Measurements from ENCODE around the gene LUZP1. TPM values are rescaled to one million over a fixed set of nuclear protein-coding genes. Genes with fewer than 3 reads are reported as not detected.

LUZP1 gene
- total and polyA plus RNA-seq, 2 experiments from 2014 or later, result 45.7 to 152 TPM

DNA sequence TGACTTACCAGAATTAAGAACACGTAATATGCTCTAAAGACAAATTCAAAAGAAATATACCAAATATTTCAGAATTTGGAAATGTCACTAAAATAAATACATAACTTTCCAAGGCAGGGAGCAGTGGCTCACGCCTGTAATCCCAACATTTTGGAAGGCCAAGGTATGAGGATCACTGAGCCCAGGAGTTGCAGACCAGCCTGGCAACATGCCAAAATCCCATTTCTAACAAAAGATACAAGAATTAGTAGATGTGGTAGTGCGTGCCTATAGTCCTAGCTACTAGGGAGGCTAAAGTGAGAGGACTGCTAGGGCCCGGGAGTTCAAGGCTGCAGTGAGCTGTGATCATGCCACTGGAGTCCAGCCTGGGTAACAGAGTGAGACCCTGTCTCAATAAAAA is 11.7 kb downstream of the LUZP1 start (continued):
- TF ChIP-seq, protein P1, sequence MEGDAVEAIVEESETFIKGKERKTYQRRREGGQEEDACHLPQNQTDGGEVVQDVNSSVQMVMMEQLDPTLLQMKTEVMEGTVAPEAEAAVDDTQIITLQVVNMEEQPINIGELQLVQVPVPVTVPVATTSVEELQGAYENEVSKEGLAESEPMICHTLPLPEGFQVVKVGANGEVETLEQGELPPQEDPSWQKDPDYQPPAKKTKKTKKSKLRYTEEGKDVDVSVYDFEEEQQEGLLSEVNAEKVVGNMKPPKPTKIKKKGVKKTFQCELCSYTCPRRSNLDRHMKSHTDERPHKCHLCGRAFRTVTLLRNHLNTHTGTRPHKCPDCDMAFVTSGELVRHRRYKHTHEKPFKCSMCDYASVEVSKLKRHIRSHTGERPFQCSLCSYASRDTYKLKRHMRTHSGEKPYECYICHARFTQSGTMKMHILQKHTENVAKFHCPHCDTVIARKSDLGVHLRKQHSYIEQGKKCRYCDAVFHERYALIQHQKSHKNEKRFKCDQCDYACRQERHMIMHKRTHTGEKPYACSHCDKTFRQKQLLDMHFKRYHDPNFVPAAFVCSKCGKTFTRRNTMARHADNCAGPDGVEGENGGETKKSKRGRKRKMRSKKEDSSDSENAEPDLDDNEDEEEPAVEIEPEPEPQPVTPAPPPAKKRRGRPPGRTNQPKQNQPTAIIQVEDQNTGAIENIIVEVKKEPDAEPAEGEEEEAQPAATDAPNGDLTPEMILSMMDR (conservative IDR thresholded peaks at IDR 0.05; ENCODE audit: low read depth in 2 of 2), result no peak
- TF ChIP-seq STAT1 (IDR thresholded peaks at IDR 0.05; ENCODE audit: unreplicated experiment) (no peak), POLR2AphosphoS5 (IDR thresholded peaks at IDR 0.05; ENCODE audit: low read depth) (no peak), EZH2phosphoT487 (IDR thresholded peaks at IDR 0.05; ENCODE audit: unreplicated experiment) (no peak), CREB1 (CRISPR knock-in tag; IDR thresholded peaks at IDR 0.05; ENCODE audit: low read depth) (no peak), JUNB (IDR thresholded peaks at IDR 0.05; ENCODE audit: unreplicated experiment) (no peak), NANOG (IDR thresholded peaks at IDR 0.05; ENCODE audit: borderline replicate concordance) (no peak), ZNF331 (CRISPR knock-in tag; IDR thresholded peaks at IDR 0.05; ENCODE audit: low read depth) (no peak), EZH2 (IDR thresholded peaks at IDR 0.05; ENCODE audit: low read depth, unreplicated experiment) (no peak)
- TF ChIP-seq, protein P2, sequence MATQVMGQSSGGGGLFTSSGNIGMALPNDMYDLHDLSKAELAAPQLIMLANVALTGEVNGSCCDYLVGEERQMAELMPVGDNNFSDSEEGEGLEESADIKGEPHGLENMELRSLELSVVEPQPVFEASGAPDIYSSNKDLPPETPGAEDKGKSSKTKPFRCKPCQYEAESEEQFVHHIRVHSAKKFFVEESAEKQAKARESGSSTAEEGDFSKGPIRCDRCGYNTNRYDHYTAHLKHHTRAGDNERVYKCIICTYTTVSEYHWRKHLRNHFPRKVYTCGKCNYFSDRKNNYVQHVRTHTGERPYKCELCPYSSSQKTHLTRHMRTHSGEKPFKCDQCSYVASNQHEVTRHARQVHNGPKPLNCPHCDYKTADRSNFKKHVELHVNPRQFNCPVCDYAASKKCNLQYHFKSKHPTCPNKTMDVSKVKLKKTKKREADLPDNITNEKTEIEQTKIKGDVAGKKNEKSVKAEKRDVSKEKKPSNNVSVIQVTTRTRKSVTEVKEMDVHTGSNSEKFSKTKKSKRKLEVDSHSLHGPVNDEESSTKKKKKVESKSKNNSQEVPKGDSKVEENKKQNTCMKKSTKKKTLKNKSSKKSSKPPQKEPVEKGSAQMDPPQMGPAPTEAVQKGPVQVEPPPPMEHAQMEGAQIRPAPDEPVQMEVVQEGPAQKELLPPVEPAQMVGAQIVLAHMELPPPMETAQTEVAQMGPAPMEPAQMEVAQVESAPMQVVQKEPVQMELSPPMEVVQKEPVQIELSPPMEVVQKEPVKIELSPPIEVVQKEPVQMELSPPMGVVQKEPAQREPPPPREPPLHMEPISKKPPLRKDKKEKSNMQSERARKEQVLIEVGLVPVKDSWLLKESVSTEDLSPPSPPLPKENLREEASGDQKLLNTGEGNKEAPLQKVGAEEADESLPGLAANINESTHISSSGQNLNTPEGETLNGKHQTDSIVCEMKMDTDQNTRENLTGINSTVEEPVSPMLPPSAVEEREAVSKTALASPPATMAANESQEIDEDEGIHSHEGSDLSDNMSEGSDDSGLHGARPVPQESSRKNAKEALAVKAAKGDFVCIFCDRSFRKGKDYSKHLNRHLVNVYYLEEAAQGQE (IDR thresholded peaks at IDR 0.05; ENCODE audit: unreplicated experiment), result no peak

DNA sequence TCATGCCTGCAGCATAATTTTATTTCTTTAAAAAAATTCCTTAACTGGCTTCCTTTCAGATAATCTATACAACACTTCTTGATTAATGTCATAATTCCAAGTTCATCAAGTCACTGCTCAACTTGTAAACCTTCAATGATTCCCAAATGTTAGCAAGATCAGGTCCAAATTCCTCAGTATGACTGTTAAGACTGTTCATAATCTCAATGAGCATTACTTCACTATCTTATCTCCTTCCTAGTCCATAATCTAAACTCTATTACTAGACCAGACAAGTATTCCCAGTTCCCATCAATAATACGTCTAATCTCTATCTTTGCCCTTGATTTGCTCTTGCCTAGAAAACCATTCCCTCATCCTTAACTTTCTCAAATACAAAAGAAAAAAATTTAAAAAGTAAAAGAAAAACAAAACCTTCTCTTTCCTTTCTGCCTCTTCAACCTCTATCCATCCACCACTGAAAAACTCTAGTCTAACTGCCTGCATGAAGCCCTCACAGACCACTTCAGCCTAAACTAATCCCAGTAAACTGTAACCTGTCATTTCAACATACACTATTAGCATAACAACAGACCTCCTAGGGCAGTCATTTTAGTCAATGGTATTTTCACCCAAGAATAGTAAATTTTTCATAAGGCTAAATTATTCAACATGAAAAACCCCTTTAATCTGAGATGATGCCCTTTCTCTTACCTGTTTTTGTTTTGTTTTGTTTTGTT is 15.5 kb downstream of the LUZP1 start:
- no peak overlapping the region for H3K27ac Mint-ChIP-seq
- H4K20me1 ChIP-seq (replicated peaks; ENCODE audit: insufficient read depth), result peaks cover 62% of the 10 kb centered on the region
- TF ChIP-seq, protein P3, sequence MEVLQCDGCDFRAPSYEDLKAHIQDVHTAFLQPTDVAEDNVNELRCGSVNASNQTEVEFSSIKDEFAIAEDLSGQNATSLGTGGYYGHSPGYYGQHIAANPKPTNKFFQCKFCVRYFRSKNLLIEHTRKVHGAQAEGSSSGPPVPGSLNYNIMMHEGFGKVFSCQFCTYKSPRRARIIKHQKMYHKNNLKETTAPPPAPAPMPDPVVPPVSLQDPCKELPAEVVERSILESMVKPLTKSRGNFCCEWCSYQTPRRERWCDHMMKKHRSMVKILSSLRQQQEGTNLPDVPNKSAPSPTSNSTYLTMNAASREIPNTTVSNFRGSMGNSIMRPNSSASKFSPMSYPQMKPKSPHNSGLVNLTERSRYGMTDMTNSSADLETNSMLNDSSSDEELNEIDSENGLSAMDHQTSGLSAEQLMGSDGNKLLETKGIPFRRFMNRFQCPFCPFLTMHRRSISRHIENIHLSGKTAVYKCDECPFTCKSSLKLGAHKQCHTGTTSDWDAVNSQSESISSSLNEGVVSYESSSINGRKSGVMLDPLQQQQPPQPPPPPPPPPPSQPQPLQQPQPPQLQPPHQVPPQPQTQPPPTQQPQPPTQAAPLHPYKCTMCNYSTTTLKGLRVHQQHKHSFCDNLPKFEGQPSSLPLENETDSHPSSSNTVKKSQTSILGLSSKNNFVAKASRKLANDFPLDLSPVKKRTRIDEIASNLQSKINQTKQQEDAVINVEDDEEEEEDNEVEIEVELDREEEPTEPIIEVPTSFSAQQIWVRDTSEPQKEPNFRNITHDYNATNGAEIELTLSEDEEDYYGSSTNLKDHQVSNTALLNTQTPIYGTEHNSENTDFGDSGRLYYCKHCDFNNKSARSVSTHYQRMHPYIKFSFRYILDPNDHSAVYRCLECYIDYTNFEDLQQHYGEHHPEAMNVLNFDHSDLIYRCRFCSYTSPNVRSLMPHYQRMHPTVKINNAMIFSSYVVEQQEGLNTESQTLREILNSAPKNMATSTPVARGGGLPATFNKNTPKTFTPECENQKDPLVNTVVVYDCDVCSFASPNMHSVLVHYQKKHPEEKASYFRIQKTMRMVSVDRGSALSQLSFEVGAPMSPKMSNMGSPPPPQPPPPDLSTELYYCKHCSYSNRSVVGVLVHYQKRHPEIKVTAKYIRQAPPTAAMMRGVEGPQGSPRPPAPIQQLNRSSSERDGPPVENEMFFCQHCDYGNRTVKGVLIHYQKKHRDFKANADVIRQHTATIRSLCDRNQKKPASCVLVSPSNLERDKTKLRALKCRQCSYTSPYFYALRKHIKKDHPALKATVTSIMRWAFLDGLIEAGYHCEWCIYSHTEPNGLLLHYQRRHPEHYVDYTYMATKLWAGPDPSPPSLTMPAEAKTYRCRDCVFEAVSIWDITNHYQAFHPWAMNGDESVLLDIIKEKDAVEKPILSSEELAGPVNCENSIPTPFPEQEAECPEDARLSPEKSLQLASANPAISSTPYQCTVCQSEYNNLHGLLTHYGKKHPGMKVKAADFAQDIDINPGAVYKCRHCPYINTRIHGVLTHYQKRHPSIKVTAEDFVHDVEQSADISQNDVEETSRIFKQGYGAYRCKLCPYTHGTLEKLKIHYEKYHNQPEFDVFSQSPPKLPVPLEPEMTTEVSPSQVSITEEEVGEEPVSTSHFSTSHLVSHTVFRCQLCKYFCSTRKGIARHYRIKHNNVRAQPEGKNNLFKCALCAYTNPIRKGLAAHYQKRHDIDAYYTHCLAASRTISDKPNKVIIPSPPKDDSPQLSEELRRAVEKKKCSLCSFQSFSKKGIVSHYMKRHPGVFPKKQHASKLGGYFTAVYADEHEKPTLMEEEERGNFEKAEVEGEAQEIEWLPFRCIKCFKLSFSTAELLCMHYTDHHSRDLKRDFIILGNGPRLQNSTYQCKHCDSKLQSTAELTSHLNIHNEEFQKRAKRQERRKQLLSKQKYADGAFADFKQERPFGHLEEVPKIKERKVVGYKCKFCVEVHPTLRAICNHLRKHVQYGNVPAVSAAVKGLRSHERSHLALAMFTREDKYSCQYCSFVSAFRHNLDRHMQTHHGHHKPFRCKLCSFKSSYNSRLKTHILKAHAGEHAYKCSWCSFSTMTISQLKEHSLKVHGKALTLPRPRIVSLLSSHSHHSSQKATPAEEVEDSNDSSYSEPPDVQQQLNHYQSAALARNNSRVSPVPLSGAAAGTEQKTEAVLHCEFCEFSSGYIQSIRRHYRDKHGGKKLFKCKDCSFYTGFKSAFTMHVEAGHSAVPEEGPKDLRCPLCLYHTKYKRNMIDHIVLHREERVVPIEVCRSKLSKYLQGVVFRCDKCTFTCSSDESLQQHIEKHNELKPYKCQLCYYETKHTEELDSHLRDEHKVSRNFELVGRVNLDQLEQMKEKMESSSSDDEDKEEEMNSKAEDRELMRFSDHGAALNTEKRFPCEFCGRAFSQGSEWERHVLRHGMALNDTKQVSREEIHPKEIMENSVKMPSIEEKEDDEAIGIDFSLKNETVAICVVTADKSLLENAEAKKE (CRISPR knock-in tag; IDR thresholded peaks at IDR 0.05), result no peak
- TF ChIP-seq, protein P1 (conservative IDR thresholded peaks at IDR 0.05; ENCODE audit: low read depth in 2 of 2), result no peak

More for the DNA sequence above, 15.5 kb downstream of the LUZP1 start:
- H2AFZ ChIP-seq, result no peak overlapping the region
- peaks cover 2% of the 10 kb centered on the region for H3K27me3 Mint-ChIP-seq (ENCODE audit: insufficient read depth, low read depth, poor library complexity)
- no peaks in the 10 kb centered on the region for H3K36me3 ChIP-seq (ENCODE audit: insufficient read depth)
- no peak overlapping the region for H3K4me3 ChIP-seq
- 0 out of 3 replicates have a peak, but pooled peaks cover 3% of the 10 kb centered on the region for H3K36me3 Mint-ChIP-seq (ENCODE audit: low read depth)
- H3K27ac ChIP-seq (ENCODE audit: low read depth), result no peak overlapping the region
- H3F3A ChIP-seq (replicated peaks; ENCODE audit: low read depth), result no peaks in the 10 kb centered on the region
- ATAC-seq (peak; percentile 83), DNase-seq (ENCODE audit: low spot score) (peak; percentile 46)
- H3K4me2 ChIP-seq, result no peak overlapping the region
- no peaks in the 10 kb centered on the region for H3K27me3 ChIP-seq (ENCODE audit: insufficient read depth)
- H3K4me1 ChIP-seq (ENCODE audit: insufficient read depth), result peaks cover 15% of the 10 kb centered on the region
- no peak overlapping the region for H3K4me3 Mint-ChIP-seq
- no peaks in the 10 kb centered on the region for H3K9me3 Mint-ChIP-seq
- H3K79me2 ChIP-seq (replicated peaks; ENCODE audit: insufficient read depth), result peaks cover 100% of the 10 kb centered on the region
- peaks cover 19% of the 10 kb centered on the region for H3K4me1 Mint-ChIP-seq
- no peaks in the 10 kb centered on the region; the same call in 1 of the 2 replicates for H3K9me2 ChIP-seq (ENCODE audit: insufficient read depth)

Measured in GM23338 (cell line).